ENCODE results near the gene CDS1. TPM values are rescaled to one million over a fixed set of nuclear protein-coding genes. Genes with fewer than 3 reads are reported as not detected.

CDS1 gene
- total and polyA plus RNA-seq, 5 donors from 2014 or later, result 0.09 to 0.22 (median 0.13) TPM; not detected in 1

- DNase-seq (no peak), ATAC-seq (ENCODE audit: low read depth in 2 of 2) (no peak)
- Mint-ChIP-seq H3K27me3 (no peaks in the 10 kb centered on the region), H3K9me3 (peaks cover 0 to 1% (median 0%) of the 10 kb centered on the region in 7 donors), H3K4me3 (no peak overlapping the region), H3K27ac (no peak overlapping the region), H3K4me1 (no peaks in the 10 kb centered on the region), H3K36me3 (no peaks in the 10 kb centered on the region)
- Histone ChIP-seq H3K27ac (ENCODE audit: insufficient read depth, low read length, poor library complexity, severe bottlenecking) (no peak overlapping the region), H3K27me3 (ENCODE audit: control insufficient read depth, insufficient read depth, low read length) (no peaks in the 10 kb centered on the region), H3K4me1 (ENCODE audit: control insufficient read depth, insufficient read depth, low read length, poor library complexity, severe bottlenecking) (no peaks in the 10 kb centered on the region), H3K9me3 (ENCODE audit: control insufficient read depth in 2 of 2, low read length in 2 of 2) (no peaks in the 10 kb centered on the region), H3K36me3 (ENCODE audit: control insufficient read depth, insufficient read depth, low read length) (no peaks in the 10 kb centered on the region), H3K4me3 (ENCODE audit: low read depth, low read length) (no peak overlapping the region)
Measured at GRCh38 chr4:84639145-84639544, 56.2 kb downstream of the CDS1 start.

- H3K36me3 Mint-ChIP-seq, result no peaks in the 10 kb centered on the region
- no peaks in the 10 kb centered on the region for H3K4me1 Mint-ChIP-seq
- no peaks in the 10 kb centered on the region for H3K9me3 Mint-ChIP-seq
- peak overlapping the region in 1 of 3 donors; percentile 13 for H3K27ac Mint-ChIP-seq
- peaks cover 4% of the 10 kb centered on the region for H3K27me3 Mint-ChIP-seq
- no peak for DNase-seq
- H3K36me3 ChIP-seq (ENCODE audit: control insufficient read depth, insufficient read depth, low read length), result no peaks in the 10 kb centered on the region
- no peak for ATAC-seq (ENCODE audit: low read depth in 2 of 2)
- H3K27me3 ChIP-seq (ENCODE audit: control insufficient read depth, insufficient read depth, low read length), result no peaks in the 10 kb centered on the region
- no peaks in the 10 kb centered on the region for H3K4me1 ChIP-seq (ENCODE audit: control insufficient read depth, insufficient read depth, low read length, poor library complexity, severe bottlenecking)
- no peak overlapping the region for H3K4me3 ChIP-seq (ENCODE audit: low read depth, low read length)
- no peak overlapping the region for H3K4me3 Mint-ChIP-seq
- H3K27ac ChIP-seq (ENCODE audit: insufficient read depth, low read length, poor library complexity, severe bottlenecking), result no peak overlapping the region
- H3K9me3 ChIP-seq (ENCODE audit: control insufficient read depth in 2 of 2, low read length in 2 of 2), result no peaks in the 10 kb centered on the region
Measured at GRCh38 chr4:84644087-84644486, 61.2 kb downstream of the CDS1 start.

GRCh38 chr4:84647312-84647884 is 64.5 kb downstream of the CDS1 start:
- ATAC-seq (ENCODE audit: low read depth in 2 of 2) (no peak), DNase-seq (no peak)
- H3K4me3 ChIP-seq (ENCODE audit: low read depth, low read length), result no peak overlapping the region
- H3K27me3 Mint-ChIP-seq, result peaks cover 4% of the 10 kb centered on the region
- no peaks in the 10 kb centered on the region for H3K9me3 Mint-ChIP-seq
- no peak overlapping the region for H3K27ac ChIP-seq (ENCODE audit: insufficient read depth, low read length, poor library complexity, severe bottlenecking)
- H3K27ac Mint-ChIP-seq, result no peak overlapping the region
- no peaks in the 10 kb centered on the region for H3K4me1 Mint-ChIP-seq
- H3K9me3 ChIP-seq (ENCODE audit: control insufficient read depth in 2 of 2, low read length in 2 of 2), result no peaks in the 10 kb centered on the region
- no peaks in the 10 kb centered on the region for H3K4me1 ChIP-seq (ENCODE audit: control insufficient read depth, insufficient read depth, low read length, poor library complexity, severe bottlenecking)
- H3K36me3 ChIP-seq (ENCODE audit: control insufficient read depth, insufficient read depth, low read length), result no peaks in the 10 kb centered on the region
- no peaks in the 10 kb centered on the region for H3K36me3 Mint-ChIP-seq
- H3K4me3 Mint-ChIP-seq, result no peak overlapping the region
- no peaks in the 10 kb centered on the region for H3K27me3 ChIP-seq (ENCODE audit: control insufficient read depth, insufficient read depth, low read length)

- Mint-ChIP-seq H3K4me1 (no peaks in the 10 kb centered on the region), H3K4me3 (no peak overlapping the region), H3K27ac (no peak overlapping the region), H3K36me3 (no peaks in the 10 kb centered on the region), H3K27me3 (peaks cover 4% of the 10 kb centered on the region), H3K9me3 (no peaks in the 10 kb centered on the region)
- no peak for ATAC-seq (ENCODE audit: low read depth in 2 of 2)
- Histone ChIP-seq H3K27me3 (ENCODE audit: control insufficient read depth, insufficient read depth, low read length) (no peaks in the 10 kb centered on the region), H3K36me3 (ENCODE audit: control insufficient read depth, insufficient read depth, low read length) (no peaks in the 10 kb centered on the region), H3K27ac (ENCODE audit: insufficient read depth, low read length, poor library complexity, severe bottlenecking) (no peak overlapping the region), H3K9me3 (ENCODE audit: control insufficient read depth in 2 of 2, low read length in 2 of 2) (no peaks in the 10 kb centered on the region), H3K4me3 (ENCODE audit: low read depth, low read length) (no peak overlapping the region), H3K4me1 (ENCODE audit: control insufficient read depth, insufficient read depth, low read length, poor library complexity, severe bottlenecking) (no peaks in the 10 kb centered on the region)
- DNase-seq, result no peak
Measured at GRCh38 chr4:84648178-84648577, 65.3 kb downstream of the CDS1 start.

GRCh38 chr4:84648863-84649647 is 66.1 kb downstream of the CDS1 start:
- no peaks in the 10 kb centered on the region for H3K36me3 ChIP-seq (ENCODE audit: control insufficient read depth, insufficient read depth, low read length)
- H3K9me3 ChIP-seq (ENCODE audit: control insufficient read depth in 2 of 2, low read length in 2 of 2), result no peaks in the 10 kb centered on the region
- peaks cover 0 to 2% (median 0%) of the 10 kb centered on the region in 7 donors for H3K9me3 Mint-ChIP-seq
- no peaks in the 10 kb centered on the region for H3K27me3 ChIP-seq (ENCODE audit: control insufficient read depth, insufficient read depth, low read length)
- DNase-seq, result no peak
- H3K4me1 ChIP-seq (ENCODE audit: control insufficient read depth, insufficient read depth, low read length, poor library complexity, severe bottlenecking), result no peaks in the 10 kb centered on the region
- H3K27ac Mint-ChIP-seq, result no peak overlapping the region
- no peak overlapping the region for H3K4me3 ChIP-seq (ENCODE audit: low read depth, low read length)
- H3K27ac ChIP-seq (ENCODE audit: insufficient read depth, low read length, poor library complexity, severe bottlenecking), result no peak overlapping the region
- no peak overlapping the region for H3K4me3 Mint-ChIP-seq
- no peaks in the 10 kb centered on the region for H3K36me3 Mint-ChIP-seq
- H3K4me1 Mint-ChIP-seq, result no peaks in the 10 kb centered on the region
- peaks cover 4% of the 10 kb centered on the region for H3K27me3 Mint-ChIP-seq
- no peak for ATAC-seq (ENCODE audit: low read depth in 2 of 2)

- no peak for ATAC-seq (ENCODE audit: low read depth in 2 of 2)
- H3K36me3 Mint-ChIP-seq, result no peaks in the 10 kb centered on the region
- H3K4me1 Mint-ChIP-seq, result no peaks in the 10 kb centered on the region
- no peak overlapping the region for H3K4me3 Mint-ChIP-seq
- Histone ChIP-seq H3K9me3 (ENCODE audit: control insufficient read depth in 2 of 2, low read length in 2 of 2) (no peaks in the 10 kb centered on the region), H3K4me3 (ENCODE audit: low read depth, low read length) (no peak overlapping the region), H3K4me1 (ENCODE audit: control insufficient read depth, insufficient read depth, low read length, poor library complexity, severe bottlenecking) (no peaks in the 10 kb centered on the region), H3K27ac (ENCODE audit: insufficient read depth, low read length, poor library complexity, severe bottlenecking) (no peak overlapping the region), H3K27me3 (ENCODE audit: control insufficient read depth, insufficient read depth, low read length) (no peaks in the 10 kb centered on the region), H3K36me3 (ENCODE audit: control insufficient read depth, insufficient read depth, low read length) (no peaks in the 10 kb centered on the region)
- no peak for DNase-seq
- no peak overlapping the region for H3K27ac Mint-ChIP-seq
- H3K9me3 Mint-ChIP-seq, result peaks cover 2 to 3% (median 2%) of the 10 kb centered on the region in 7 donors
- H3K27me3 Mint-ChIP-seq, result no peaks in the 10 kb centered on the region
Measured at GRCh38 chr4:84651499-84651898, 68.6 kb downstream of the CDS1 start.

GRCh38 chr4:84652478-84652877 is 69.6 kb downstream of the CDS1 start:
- no peak for DNase-seq
- peaks cover 2 to 10% (median 4%) of the 10 kb centered on the region in 7 donors for H3K9me3 Mint-ChIP-seq
- no peak overlapping the region for H3K27ac Mint-ChIP-seq
- H3K4me3 Mint-ChIP-seq, result no peak overlapping the region
- no peaks in the 10 kb centered on the region for H3K36me3 Mint-ChIP-seq
- H3K27ac ChIP-seq (ENCODE audit: insufficient read depth, low read length, poor library complexity, severe bottlenecking), result no peak overlapping the region
- H3K27me3 ChIP-seq (ENCODE audit: control insufficient read depth, insufficient read depth, low read length), result no peaks in the 10 kb centered on the region
- no peak overlapping the region for H3K4me3 ChIP-seq (ENCODE audit: low read depth, low read length)
- H3K36me3 ChIP-seq (ENCODE audit: control insufficient read depth, insufficient read depth, low read length), result no peaks in the 10 kb centered on the region
- H3K4me1 Mint-ChIP-seq, result no peaks in the 10 kb centered on the region
- no peaks in the 10 kb centered on the region for H3K4me1 ChIP-seq (ENCODE audit: control insufficient read depth, insufficient read depth, low read length, poor library complexity, severe bottlenecking)
- H3K9me3 ChIP-seq (ENCODE audit: control insufficient read depth in 2 of 2, low read length in 2 of 2), result no peaks in the 10 kb centered on the region
- no peaks in the 10 kb centered on the region for H3K27me3 Mint-ChIP-seq
- ATAC-seq (ENCODE audit: low read depth in 2 of 2), result no peak

GRCh38 chr4:84660606-84661005 is 77.7 kb downstream of the CDS1 start:
- peaks cover 2 to 19% (median 5%) of the 10 kb centered on the region in 7 donors for H3K9me3 Mint-ChIP-seq
- H3K4me3 Mint-ChIP-seq, result no peak overlapping the region
- H3K4me3 ChIP-seq (ENCODE audit: low read depth, low read length), result no peak overlapping the region
- H3K4me1 Mint-ChIP-seq, result no peaks in the 10 kb centered on the region
- no peaks in the 10 kb centered on the region for H3K27me3 ChIP-seq (ENCODE audit: control insufficient read depth, insufficient read depth, low read length)
- DNase-seq, result no peak
- no peak overlapping the region for H3K27ac ChIP-seq (ENCODE audit: insufficient read depth, low read length, poor library complexity, severe bottlenecking)
- no peaks in the 10 kb centered on the region for H3K9me3 ChIP-seq (ENCODE audit: control insufficient read depth in 2 of 2, low read length in 2 of 2)
- no peaks in the 10 kb centered on the region for H3K27me3 Mint-ChIP-seq
- no peaks in the 10 kb centered on the region for H3K36me3 ChIP-seq (ENCODE audit: control insufficient read depth, insufficient read depth, low read length)
- no peaks in the 10 kb centered on the region for H3K4me1 ChIP-seq (ENCODE audit: control insufficient read depth, insufficient read depth, low read length, poor library complexity, severe bottlenecking)
- no peak for ATAC-seq (ENCODE audit: low read depth in 2 of 2)
- no peak overlapping the region for H3K27ac Mint-ChIP-seq
- no peaks in the 10 kb centered on the region for H3K36me3 Mint-ChIP-seq

Data from CD4-positive, CD25-positive, alpha-beta regulatory T cell (primary cell).